ENCODE results near the gene ADGRG3. TPM values are rescaled to one million over a fixed set of nuclear protein-coding genes. Genes with fewer than 3 reads are reported as not detected.

ADGRG3 gene
- total and polyA plus RNA-seq, 2 of the 13 experiments (the other 11 are each of a cell fraction or from before 2014, with no cell fraction given): 2.7 to 11.8 TPM

DNA sequence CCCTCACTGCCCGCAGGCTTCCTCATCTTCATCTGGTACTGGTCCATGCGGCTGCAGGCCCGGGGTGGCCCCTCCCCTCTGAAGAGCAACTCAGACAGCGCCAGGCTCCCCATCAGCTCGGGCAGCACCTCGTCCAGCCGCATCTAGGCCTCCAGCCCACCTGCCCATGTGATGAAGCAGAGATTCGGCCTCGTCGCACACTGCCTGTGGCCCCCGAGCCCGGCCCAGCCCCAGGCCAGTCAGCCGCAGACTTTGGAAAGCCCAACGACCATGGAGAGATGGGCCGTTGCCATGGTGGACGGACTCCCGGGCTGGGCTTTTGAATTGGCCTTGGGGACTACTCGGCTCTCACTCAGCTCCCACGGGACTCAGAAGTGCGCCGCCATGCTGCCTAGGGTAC lies 4.7 kb upstream of the ADGRG3 start:
- Histone ChIP-seq H3K36me3 (replicated peaks in 1 of 2; ENCODE audit: control insufficient read depth in 1 of 2, insufficient read depth in 2 of 2, low read length in 2 of 2) (no peaks in the 10 kb centered on the region), H3K4me3 (replicated peaks in 1 of 3; ENCODE audit: insufficient read depth in 1 of 3, low read depth in 2 of 3, low read length in 3 of 3) (no peak overlapping the region), H3K9me3 (ENCODE audit: low read length) (no peaks in the 10 kb centered on the region), H3K79me2 (ENCODE audit: insufficient read depth, low read length) (no peaks in the 10 kb centered on the region), H4K20me1 (ENCODE audit: insufficient read depth, low read length) (no peaks in the 10 kb centered on the region), H3K4me2 (ENCODE audit: low read depth, low read length) (no peak overlapping the region), H3K4me1 (ENCODE audit: insufficient read depth, low read length) (peaks cover 62% of the 10 kb centered on the region), H3K9ac (ENCODE audit: insufficient read depth, low read depth, low read length) (no peak overlapping the region), H3K27me3 (ENCODE audit: control insufficient read depth in 1 of 2, insufficient read depth in 2 of 2, low read length in 2 of 2) (no peaks in the 10 kb centered on the region), H2AFZ (ENCODE audit: low read length) (no peak overlapping the region), H3K27ac (ENCODE audit: extremely low read length, insufficient read depth, low read length) (no peak overlapping the region)
- ChIA-PET CTCF (ENCODE audit: low intra/inter-chr PET ratio, low total read pairs) (no interaction called here), POLR2A (no interaction called here)
- no peak for DNase-seq (ENCODE audit: low spot score)
- intact Hi-C loops (cut with micrococcal nuclease; ENCODE audit: unreplicated experiment) (no loop called here), in situ Hi-C loops (cut with HindIII; ENCODE audit: extremely low pct_ligation_motif_present, low pct_unique_long_range_greater_than_20kb) (no loop called here)
- ATAC-seq: no peak
- 89% methylated on average over 20 of the region's 21 CpGs for WGBS (ENCODE audit: low lambda C conversion rate)
- no peak for FAIRE-seq
- no TSS peak for BruUV-seq (replicated peaks)
- TF ChIP-seq SKI (IDR thresholded peaks at IDR 0.05; ENCODE audit: partially characterized antibody) (no peak), PCBP1 (IDR thresholded peaks at IDR 0.05; ENCODE audit: borderline replicate concordance, low read depth, low read length) (0 out of 2 replicates have a peak, but pooled peaks have one; percentile 22)

DNA sequence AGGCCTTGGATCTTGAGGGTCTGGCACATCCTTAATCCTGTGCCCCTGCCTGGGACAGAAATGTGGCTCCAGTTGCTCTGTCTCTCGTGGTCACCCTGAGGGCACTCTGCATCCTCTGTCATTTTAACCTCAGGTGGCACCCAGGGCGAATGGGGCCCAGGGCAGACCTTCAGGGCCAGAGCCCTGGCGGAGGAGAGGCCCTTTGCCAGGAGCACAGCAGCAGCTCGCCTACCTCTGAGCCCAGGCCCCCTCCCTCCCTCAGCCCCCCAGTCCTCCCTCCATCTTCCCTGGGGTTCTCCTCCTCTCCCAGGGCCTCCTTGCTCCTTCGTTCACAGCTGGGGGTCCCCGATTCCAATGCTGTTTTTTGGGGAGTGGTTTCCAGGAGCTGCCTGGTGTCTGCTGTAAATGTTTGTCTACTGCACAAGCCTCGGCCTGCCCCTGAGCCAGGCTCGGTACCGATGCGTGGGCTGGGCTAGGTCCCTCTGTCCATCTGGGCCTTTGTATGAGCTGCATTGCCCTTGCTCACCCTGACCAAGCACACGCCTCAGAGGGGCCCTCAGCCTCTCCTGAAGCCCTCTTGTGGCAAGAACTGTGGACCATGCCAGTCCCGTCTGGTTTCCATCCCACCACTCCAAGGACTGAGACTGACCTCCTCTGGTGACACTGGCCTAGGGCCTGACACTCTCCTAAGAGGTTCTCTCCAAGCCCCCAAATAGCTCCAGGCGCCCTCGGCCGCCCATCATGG lies 4.0 kb upstream of the ADGRG3 start:
- Histone ChIP-seq H3K4me1 (ENCODE audit: insufficient read depth, low read length) (peaks cover 68% of the 10 kb centered on the region), H3K4me2 (ENCODE audit: low read depth, low read length) (no peak overlapping the region), H3K9ac (ENCODE audit: insufficient read depth, low read depth, low read length) (no peak overlapping the region), H3K27ac (ENCODE audit: extremely low read length, insufficient read depth, low read length) (no peak overlapping the region), H3K79me2 (ENCODE audit: insufficient read depth, low read length) (no peaks in the 10 kb centered on the region), H3K4me3 (replicated peaks in 1 of 3; ENCODE audit: insufficient read depth in 1 of 3, low read depth in 2 of 3, low read length in 3 of 3) (no peak overlapping the region), H3K36me3 (replicated peaks in 1 of 2; ENCODE audit: control insufficient read depth in 1 of 2, insufficient read depth in 2 of 2, low read length in 2 of 2) (no peaks in the 10 kb centered on the region), H2AFZ (ENCODE audit: low read length) (no peak overlapping the region), H3K9me3 (ENCODE audit: low read length) (no peaks in the 10 kb centered on the region), H4K20me1 (ENCODE audit: insufficient read depth, low read length) (no peaks in the 10 kb centered on the region), H3K27me3 (ENCODE audit: control insufficient read depth in 1 of 2, insufficient read depth in 2 of 2, low read length in 2 of 2) (no peaks in the 10 kb centered on the region)
- ATAC-seq: peak; percentile 6; the same call in 2 of the 3 replicates
- no TSS peak for BruUV-seq (replicated peaks)
- CTCF ChIA-PET (ENCODE audit: low intra/inter-chr PET ratio, low total read pairs): interaction anchor here (2.6 kb wide), 1 partner anchor 16 kb away, joined by 8 read pairs; no protein-coding TSS in a partner anchor
- POLR2A ChIA-PET: interaction anchor here (1.0 kb wide), 2 partner anchors 40 to 73 kb away, joined by 3 to 4 read pairs; no protein-coding TSS in a partner anchor
- WGBS (ENCODE audit: low lambda C conversion rate): 90% methylated on average over 15 of the region's 15 CpGs
- DNase-seq (ENCODE audit: low spot score): peak; percentile 38
- FAIRE-seq: no peak
- intact Hi-C loops (cut with micrococcal nuclease; ENCODE audit: unreplicated experiment): no loop called here
- in situ Hi-C loops (cut with HindIII; ENCODE audit: extremely low pct_ligation_motif_present, low pct_unique_long_range_greater_than_20kb): no loop called here
- no peak for TF ChIP-seq ETV6 (CRISPR knock-in tag; conservative IDR thresholded peaks at IDR 0.05)
- TF ChIP-seq, protein P1, sequence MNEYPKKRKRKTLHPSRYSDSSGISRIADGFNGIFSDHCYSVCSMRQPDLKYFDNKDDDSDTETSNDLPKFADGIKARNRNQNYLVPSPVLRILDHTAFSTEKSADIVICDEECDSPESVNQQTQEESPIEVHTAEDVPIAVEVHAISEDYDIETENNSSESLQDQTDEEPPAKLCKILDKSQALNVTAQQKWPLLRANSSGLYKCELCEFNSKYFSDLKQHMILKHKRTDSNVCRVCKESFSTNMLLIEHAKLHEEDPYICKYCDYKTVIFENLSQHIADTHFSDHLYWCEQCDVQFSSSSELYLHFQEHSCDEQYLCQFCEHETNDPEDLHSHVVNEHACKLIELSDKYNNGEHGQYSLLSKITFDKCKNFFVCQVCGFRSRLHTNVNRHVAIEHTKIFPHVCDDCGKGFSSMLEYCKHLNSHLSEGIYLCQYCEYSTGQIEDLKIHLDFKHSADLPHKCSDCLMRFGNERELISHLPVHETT (CRISPR knock-in tag; conservative IDR thresholded peaks at IDR 0.05): no peak
- TF ChIP-seq HOXA9 (CRISPR knock-in tag; IDR thresholded peaks at IDR 0.05; ENCODE audit: borderline replicate concordance): no peak
- TF ChIP-seq, protein P2, sequence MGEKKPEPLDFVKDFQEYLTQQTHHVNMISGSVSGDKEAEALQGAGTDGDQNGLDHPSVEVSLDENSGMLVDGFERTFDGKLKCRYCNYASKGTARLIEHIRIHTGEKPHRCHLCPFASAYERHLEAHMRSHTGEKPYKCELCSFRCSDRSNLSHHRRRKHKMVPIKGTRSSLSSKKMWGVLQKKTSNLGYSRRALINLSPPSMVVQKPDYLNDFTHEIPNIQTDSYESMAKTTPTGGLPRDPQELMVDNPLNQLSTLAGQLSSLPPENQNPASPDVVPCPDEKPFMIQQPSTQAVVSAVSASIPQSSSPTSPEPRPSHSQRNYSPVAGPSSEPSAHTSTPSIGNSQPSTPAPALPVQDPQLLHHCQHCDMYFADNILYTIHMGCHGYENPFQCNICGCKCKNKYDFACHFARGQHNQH (CRISPR knock-in tag; IDR thresholded peaks at IDR 0.05): no peak
- TF ChIP-seq ZNF768 (CRISPR knock-in tag; IDR thresholded peaks at IDR 0.05): no peak
- no peak for TF ChIP-seq MLLT10 (CRISPR knock-in tag; IDR thresholded peaks at IDR 0.05)
- TF ChIP-seq, protein P3, sequence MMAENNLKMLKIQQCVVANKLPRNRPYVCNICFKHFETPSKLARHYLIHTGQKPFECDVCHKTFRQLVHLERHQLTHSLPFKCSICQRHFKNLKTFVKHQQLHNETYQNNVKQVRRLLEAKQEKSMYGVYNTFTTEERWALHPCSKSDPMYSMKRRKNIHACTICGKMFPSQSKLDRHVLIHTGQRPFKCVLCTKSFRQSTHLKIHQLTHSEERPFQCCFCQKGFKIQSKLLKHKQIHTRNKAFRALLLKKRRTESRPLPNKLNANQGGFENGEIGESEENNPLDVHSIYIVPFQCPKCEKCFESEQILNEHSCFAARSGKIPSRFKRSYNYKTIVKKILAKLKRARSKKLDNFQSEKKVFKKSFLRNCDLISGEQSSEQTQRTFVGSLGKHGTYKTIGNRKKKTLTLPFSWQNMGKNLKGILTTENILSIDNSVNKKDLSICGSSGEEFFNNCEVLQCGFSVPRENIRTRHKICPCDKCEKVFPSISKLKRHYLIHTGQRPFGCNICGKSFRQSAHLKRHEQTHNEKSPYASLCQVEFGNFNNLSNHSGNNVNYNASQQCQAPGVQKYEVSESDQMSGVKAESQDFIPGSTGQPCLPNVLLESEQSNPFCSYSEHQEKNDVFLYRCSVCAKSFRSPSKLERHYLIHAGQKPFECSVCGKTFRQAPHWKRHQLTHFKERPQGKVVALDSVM (CRISPR knock-in tag; IDR thresholded peaks at IDR 0.05): no peak
- peak; percentile 12; the same call in 1 of the 2 replicates for TF ChIP-seq SMC3 (IDR thresholded peaks at IDR 0.05; ENCODE audit: low read length)
- TF ChIP-seq STAG1 (CRISPR knock-in tag; IDR thresholded peaks at IDR 0.05): peak; percentile 62
- no peak for TF ChIP-seq TEAD2 (CRISPR knock-in tag; IDR thresholded peaks at IDR 0.05)
- no peak for TF ChIP-seq ZNF660 (CRISPR knock-in tag; IDR thresholded peaks at IDR 0.05; ENCODE audit: borderline replicate concordance, low read depth)

All from HepG2 (cell line).